Fibroblast of skin of left biceps (primary cell): Measurements from ENCODE around the gene HSD3B7.
"Not testable (repeated sequence)": the region's sequence is repeated elsewhere in the genome, so short reads cannot be mapped to it uniquely, and the experiment has no call there.

Experiments used
- DNase-seq, 2 experiments: peaks; one replicate each; pipeline ENCODE4 v3.0.0-alpha.2; 2013; ENCODE audit warnings: low read depth in 2 of 2

The HSD3B7 gene

DNA sequence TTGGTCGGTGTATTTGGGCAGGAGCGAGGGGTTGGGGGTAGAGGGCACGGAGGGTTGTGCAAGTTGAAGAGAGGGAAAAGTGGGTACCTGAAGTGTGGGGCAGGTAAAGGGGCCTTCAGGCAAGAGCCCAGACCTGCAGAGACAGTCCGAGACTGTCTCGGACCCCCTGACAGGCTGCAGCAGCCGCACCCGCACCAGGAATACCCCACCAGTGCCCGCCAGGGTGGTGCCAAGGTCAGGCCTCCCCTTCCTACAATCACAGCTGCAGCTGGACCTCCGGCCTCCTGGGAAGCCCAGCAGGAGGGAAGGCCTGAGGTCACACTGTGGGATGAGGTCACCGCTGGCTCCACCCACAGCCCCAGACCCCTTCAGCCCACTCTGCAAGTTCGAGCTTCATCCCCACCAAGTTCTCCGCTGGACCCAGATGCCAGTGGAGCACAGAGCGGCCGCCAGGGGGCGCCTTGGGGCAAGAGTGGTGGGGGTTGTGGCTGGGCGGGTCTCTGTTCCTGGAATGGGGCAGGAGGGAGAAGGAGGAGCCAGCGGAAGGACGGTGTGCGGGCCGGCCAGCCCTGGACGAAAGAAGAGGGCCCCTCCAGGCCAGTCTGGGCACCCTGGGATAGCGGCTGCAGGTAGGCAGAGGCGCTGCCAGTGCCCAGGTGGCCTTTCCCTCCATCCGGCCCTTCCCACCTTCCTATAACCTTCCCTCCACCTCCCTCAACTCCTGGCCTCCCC, at the start of gene HSD3B7:
HSD3B7 (plus strand) TSS at position 539 of the 732 bp plus-strand sequence. CDS start 452 bp downstream, outside the sequence.
- DNase-seq, result peak; percentile 33 to 39

DNA sequence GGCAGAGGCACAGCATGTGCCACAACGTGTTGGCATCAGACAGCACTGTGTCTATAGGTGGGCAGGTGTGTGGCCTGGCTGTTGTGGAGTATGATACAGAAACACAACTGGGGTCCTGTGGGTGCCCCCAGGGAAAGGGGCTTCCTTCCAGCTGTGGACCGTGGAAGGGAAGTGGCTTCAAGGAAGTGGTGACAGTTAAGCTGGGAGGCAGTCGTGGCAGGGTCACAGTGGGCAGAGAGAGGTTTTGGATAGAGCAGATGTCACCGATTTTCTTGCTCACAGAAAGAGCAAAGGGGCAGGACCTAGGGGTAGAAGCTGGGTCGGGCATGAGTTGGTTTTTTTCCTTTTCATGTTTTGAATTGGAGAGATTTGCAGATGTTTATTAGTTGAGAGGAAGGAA, 47.3 kb upstream of the HSD3B7 start:
- no peak for DNase-seq

DNA sequence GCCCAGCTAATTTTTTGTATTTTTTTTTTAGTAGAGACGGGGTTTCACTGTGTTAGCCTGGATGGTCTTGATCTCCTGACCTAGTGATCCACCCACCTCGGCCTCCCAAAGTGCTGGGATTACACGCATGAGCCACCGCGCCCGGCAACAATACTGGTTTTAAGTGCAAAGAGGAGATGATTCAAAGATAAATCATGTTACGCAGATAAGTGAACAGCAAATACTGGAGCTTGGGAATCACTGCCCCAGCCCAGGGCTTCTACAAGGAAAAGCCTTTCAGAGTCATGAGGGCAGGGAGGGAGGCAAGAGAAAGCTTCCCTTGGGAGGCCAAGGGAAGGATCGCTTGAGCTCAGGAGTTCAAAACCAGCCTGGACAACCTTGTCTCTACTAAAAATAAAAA, 45.4 kb upstream of the HSD3B7 start:
- not testable (repeated sequence) for DNase-seq

DNA sequence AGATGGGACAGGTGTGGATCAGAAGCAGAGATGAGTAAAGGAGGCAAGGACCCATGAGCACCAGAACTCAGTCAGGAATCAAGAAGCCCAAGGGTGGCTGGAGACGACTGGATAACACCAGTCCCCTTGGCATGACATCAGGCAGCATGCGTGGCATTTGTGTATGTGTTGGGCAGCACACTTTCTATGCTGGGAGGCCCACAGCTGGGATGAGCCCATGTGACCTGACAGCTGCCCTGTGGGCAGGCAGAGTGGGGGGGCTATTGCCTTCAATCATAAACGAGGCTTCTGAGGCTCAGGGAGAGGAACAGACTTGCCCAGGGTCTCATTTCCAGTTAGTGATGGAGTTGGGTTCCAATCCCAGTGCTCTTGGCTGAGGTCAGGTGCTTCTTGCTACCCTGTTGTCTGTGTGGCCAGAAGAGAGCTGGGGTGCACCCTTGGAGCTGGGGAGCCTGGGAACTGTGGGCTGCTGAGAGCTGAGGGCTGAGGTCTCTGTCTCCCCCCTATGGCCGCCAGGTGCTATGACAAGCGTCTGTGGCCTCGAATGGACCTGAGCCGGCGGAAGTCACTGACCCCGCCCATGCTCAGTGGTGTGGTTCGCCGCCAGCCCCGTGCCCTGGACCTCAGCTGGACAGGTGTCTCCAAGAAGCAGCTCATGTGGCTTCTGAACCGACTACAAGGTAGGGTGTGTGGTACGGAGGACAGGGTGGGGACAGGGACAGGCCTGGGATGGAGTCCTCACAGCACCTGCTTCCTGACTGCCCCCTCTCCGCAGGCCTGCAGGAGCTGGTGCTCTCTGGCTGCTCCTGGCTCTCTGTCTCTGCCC, 43.2 kb upstream of the HSD3B7 start:
- no peak for DNase-seq

DNA sequence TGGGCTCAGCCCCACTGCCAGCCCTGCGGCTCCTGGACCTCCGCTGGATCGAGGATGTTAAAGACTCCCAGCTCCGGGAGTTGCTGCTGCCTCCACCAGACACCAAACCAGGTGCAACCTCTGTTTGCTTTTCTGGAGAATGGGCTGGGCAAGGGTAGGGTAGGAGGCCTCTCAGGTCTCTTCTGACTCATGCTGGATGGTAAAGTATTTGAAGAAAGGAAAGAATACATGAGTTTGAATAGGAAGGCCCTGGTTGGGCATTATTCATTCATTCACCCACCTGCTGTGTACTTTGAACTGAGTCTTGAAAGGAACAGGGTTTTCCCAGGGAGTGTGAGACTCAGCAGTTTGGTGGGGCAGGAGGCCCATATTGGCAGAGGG, 42.6 kb upstream of the HSD3B7 start:
- no peak for DNase-seq

DNA sequence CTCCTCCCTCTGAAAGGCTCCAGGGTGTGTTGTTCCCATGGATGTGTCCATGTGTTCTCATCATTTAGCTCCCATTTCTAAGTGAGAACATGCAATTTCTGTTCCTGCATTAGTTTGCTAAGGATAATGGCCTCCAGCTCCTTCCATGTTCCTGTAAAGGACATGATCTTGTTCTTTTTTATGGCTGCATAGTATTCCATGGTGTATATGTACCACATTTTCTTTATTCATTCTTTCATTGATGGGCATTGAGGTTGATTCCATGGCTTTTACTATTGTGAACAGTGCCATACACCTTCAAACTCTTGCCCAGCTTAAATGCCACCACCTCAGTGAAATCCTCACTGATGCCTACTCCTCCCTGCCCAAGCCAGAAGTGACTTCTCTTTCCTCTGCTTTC, 40.7 kb upstream of the HSD3B7 start:
- no peak for DNase-seq

DNA sequence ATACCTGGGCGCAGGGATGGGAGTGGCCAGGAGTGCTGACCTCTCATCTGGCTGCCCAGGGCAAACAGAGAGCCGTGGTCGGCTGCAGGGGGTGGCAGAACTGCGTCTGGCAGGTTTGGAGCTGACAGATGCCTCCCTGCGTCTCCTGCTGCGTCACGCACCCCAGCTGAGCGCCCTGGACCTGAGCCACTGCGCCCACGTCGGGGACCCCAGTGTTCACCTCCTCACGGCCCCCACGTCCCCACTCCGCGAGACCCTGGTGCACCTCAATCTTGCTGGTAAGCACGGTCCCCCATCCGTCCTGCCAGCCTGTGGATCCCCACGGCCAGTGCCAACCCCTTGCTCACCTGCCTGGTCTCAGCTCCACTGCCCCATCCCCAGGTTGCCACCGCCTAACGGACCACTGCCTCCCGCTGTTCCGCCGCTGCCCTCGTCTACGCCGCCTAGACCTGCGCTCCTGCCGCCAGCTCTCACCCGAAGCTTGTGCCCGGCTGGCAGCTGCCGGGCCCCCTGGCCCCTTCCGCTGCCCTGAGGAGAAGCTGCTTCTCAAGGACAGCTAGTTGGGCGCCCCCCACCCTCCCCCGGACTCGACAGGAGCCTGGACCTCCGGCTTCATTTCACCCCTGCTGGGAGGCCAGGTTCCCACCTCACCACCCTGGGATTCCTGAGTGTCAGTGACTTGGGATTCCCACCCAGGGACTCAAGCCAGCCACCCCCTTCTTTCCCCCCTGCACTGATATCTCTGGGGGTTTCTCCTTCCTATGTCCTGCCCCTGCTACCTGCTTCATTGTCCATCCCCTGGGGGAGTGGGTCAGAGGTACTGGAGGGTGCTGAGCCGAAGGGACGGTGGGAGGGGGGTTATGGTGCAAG, 38.1 kb upstream of the HSD3B7 start:
- DNase-seq, result no peak

DNA sequence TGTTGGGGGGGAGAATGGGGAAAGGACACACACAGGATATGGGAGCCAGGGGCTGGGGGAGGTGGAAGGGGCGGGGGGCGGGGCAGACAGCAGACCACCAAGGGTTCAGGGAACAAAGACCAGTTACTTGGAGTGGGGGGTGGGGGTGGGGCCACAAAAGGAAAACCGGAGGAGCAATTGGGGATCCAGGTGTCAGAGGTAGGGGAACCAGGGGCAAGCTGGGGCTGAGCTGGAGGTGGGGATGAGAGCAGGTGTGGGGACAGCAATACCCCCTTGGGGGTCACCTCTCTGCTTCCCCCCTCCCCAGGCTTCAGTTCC, 37.5 kb upstream of the HSD3B7 start:
- DNase-seq, result no peak

DNA sequence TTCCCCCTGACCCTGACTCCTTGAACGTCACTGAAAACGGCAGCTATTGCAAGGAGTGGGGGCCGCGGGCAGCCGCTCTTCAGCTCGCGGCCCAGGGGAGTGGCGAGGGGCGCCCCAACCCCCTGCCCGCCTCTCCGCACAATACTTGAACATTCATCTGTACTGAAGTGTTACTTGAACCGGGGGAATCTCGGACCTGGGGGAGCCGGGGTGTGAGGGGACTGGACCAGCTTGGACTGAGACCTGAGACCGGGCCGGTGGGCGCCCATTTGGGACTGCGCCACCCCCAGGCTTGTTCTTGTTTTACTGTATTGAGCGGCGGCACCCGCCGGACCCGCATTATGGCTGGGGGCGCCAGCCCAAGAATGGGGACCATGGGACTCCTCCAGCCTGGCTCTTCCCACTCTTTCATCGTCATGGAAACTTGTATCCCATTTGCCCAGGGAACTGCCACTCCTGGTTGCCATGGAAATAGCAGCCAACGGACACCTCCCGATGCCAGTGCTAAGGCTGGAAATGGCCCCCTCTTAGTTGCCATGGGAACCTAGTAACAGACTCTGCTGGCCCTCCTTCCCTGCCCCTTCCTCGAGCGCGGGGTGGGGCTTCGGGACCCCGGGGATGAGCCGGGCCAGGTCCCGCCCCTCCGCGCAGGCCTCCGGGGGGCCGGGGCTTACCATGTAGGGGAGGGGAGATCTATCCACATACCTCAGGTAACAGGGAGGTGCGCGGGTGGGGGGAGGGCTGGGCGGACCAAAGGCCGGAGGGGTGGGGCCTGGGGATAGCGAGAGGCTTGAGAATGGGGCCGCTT, 36.9 kb upstream of the HSD3B7 start:
- peak; percentile 90 to 93 for DNase-seq

DNA sequence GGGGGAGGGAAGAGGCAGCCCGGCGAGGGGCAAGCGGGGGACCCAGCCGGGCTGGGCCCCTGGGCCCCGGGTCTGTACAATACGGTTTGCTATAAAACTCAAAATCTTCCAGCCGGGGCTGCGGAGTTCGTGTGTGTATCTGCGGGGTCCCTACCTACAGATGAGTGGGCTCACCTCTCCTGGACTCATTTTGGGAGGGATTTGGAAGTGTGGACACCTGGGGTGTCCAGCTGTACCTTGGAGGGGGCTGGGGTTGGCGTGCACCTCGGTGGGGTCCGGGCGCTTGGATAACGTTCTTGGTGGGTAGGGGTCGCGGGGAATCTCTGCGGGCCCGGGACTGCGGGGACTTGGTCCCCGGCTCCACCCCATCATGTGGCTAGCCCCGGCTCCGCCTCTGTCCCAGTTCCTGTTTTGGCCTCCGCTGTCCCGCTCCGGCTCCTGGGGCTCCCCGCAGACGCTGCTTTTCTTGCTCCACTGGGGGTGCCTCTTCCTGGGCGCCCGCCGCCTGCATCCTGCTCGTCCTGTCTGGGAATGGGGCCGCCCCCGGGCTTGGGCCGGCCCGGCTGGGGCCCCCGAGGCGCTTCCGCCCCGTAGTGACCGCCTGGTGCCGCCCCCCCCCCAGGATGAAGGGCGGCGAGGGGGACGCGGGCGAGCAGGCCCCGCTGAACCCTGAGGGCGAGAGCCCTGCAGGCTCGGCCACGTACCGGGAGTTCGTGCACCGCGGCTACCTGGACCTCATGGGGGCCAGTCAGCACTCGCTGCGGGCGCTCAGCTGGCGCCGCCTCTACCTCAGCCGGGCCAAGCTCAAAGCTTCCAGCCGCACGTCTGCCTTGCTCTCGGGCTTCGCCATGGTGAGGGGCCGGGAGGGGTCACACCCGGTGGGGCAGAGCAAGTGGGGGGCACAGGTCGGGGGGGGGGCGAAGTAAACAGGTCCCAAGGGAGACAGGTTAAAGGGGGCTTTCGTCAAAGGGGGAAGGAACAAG, 36.0 kb upstream of the HSD3B7 start, which contains the start of gene ORAI3:
ORAI3 (plus strand) TSS at position 402 of the 983 bp plus-strand sequence; CDS start at position 624, 222 bp downstream.
- DNase-seq, result no peak

DNA sequence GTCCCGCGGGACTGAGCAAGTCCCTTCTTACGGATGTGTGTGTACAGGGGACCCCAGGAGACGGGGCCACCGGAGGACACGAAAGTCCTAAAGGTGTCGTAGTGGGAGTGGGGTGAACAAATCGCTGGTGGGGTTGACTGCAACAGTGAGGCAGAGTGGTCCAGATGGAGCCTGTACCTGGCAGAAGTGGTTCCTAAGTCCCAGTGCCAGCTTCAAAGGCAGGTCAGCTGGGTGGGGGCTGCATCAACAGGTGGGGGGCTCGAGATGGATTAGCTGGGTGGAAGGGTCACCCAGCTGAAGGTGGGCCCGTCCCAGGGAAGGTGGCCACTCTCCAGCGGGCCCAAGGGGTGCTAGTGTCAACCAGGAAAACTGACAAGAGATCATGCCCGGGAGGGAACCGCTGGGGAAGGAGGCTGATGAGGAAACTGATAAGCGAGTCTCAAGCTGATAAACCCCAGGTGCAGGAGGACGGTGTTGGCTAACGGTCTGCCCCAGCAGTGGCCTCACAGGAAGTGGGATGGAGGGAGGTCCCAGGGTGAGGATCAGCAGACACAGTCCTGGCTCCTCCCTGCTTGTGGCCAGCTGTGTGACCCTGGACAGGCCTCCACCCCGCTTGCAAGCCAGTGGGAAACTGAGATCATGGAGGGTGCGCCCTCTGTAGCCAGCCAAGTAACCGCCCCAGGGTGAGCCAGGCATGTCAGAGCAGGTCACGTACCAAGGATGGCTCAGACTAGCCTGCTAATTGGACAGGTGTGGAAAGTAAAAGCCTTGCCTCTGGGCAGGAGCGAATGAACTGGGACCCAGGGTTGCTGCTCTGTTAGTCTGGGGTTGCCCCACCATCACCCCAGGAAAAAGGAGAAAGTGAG, 35.1 kb upstream of the HSD3B7 start:
- DNase-seq, result no peak

DNA sequence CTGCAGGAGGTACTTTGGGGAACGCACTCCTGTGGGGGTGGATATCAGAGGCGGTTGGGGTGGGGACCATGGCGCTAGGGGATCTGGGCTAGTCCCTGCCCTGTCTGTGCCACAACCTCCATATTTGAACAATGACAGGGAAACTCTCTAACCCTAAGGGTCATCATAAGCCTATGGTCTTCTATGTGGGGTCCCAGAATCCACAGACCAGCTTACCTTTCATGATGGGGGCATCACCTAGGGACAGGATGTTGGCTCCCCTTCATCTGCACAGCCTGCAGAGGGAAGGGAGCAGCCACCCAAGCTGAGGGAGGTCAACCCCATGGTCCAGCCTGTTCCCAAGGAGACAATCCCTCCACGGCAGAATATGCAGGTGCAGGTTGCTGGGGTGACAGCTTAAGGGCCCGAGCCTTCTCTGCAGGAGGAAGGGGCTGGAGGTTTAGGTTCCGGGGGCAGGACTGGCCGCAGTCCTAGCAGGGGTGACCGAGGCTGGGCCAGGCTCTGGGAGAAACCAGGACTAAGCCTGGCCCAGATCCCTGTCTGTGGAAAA, 34.4 kb upstream of the HSD3B7 start:
- DNase-seq, result no peak

DNA sequence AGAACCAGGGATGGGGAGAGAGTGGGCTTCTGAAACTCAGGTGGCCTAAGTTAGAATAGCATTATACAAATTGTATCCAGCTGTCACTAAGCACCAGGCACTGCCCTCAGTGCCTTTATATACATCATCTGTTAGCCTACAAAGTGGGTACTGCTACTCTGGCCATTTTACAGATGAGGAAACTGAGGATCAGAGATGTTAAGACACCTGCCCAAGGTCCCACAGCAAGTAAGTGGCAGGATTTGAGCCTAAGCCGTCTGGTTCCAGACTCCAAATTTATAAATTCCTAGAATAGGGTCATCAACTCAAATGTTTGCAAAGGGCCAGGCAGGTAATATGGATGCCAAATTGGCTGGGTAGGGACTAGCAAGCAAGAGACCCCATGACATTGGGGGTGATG, 33.8 kb upstream of the HSD3B7 start:
- no peak for DNase-seq

DNA sequence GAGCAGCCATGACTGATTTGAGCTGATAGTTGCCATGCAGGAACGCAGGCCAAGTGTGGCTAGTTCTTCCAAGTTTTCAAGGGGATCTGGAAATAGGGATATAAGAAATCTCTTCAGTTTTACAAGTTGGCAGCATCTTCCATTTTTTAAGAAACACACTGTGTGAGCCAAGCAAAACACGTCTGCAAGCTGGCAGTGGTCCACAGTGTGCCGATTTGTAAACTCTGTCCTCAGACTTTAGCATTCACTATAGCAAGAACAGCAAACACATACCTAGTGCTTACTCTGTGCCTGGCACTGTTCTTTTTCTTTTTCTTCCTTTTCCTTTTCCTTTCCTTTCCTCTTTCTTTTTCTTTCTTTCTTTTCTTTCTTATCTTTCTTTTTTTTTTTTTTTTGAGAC, 33.3 kb upstream of the HSD3B7 start:
- no peak for DNase-seq

DNA sequence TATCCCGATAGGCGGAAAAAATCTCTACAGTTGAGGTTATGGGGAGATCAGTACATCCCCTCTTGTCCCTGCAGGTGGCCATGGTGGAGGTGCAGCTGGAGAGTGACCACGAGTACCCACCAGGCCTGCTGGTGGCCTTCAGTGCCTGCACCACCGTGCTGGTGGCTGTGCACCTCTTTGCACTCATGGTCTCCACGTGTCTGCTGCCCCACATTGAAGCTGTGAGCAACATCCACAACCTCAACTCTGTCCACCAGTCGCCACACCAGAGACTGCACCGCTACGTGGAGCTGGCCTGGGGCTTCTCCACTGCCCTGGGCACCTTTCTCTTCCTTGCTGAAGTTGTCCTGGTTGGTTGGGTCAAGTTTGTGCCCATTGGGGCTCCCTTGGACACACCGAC, 31.9 kb upstream of the HSD3B7 start:
- DNase-seq, result no peak

DNA sequence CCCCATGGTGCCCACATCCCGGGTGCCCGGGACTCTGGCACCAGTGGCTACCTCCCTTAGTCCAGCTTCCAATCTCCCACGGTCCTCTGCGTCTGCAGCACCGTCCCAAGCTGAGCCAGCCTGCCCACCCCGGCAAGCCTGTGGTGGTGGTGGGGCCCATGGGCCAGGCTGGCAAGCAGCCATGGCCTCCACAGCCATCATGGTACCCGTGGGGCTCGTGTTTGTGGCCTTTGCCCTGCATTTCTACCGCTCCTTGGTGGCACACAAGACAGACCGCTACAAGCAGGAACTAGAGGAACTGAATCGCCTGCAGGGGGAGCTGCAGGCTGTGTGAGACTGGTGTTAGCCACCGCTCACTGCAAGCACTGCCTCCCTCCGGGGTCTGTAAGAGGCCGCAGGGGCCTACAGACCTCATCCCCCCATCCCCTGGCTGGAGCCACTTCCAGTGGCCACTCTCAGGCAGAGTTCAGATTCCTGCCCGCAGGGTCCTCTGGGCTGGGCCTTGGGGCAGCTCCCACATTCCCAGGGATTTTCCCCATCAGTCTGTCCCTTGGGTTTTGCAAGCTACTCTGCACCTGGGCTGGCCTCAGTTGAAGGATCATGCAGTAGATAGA, 31.4 kb upstream of the HSD3B7 start:
- no peak for DNase-seq

DNA sequence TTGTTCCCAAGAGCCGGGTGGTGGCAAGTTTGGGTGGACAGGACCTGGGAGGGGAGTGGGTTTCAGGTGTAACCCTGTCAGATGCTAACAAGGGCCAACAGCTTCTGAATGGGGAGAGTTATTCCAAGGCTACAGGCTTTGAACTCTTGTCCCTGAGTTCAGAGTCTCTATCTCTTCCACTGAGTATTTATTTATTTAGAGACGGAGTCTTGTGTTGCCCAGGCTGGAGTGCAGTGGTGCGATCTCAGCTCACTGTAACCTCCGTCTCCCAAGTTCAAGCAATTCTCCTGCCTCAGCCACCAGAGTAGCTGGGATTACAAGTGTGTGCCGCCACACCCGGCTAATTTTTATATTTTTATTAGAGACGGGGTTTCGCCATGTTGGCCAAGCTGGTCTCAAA, 30.0 kb upstream of the HSD3B7 start:
- no peak for DNase-seq
